Measurements from ENCODE around the gene GPC5. TPM values are rescaled to one million over a fixed set of nuclear protein-coding genes. Genes with fewer than 3 reads are reported as not detected.

GPC5 gene
- total RNA-seq, 4 donors from 2014 or later: 0.47 TPM; not detected in 3

- no peaks in the 10 kb centered on the region for H3K36me3 ChIP-seq
- H3K27ac ChIP-seq: no peak overlapping the region
- no peaks in the 10 kb centered on the region for H3K27me3 ChIP-seq
- TF ChIP-seq CTCF (IDR thresholded peaks at IDR 0.05) (no peak), POLR2A (IDR thresholded peaks at IDR 0.05) (no peak), EP300 (IDR thresholded peaks at IDR 0.05) (no peak), POLR2AphosphoS5 (IDR thresholded peaks at IDR 0.05) (no peak)
- no peak for ATAC-seq
- H3K9me3 ChIP-seq: no peaks in the 10 kb centered on the region
- no peaks in the 10 kb centered on the region for H3K4me1 ChIP-seq
- 73 to 100% methylated on average over 1 to 2 of the region's 2 CpGs for WGBS, 2 donors (ENCODE audit: low coverage in 1 of 2)
- no peak overlapping the region for H3K4me3 ChIP-seq
These were observed 27.9 kb upstream of the GPC5 start for GRCh38 chr13:91370501-91370900.

GRCh38 chr13:91372911-91373310, 25.5 kb upstream of the GPC5 start:
- TF ChIP-seq POLR2AphosphoS5 (IDR thresholded peaks at IDR 0.05) (no peak), CTCF (IDR thresholded peaks at IDR 0.05) (no peak), EP300 (IDR thresholded peaks at IDR 0.05) (no peak), POLR2A (IDR thresholded peaks at IDR 0.05) (no peak)
- ATAC-seq: no peak
- Histone ChIP-seq H3K4me1 (no peaks in the 10 kb centered on the region), H3K36me3 (no peaks in the 10 kb centered on the region), H3K9me3 (no peaks in the 10 kb centered on the region), H3K27ac (no peak overlapping the region), H3K27me3 (no peaks in the 10 kb centered on the region), H3K4me3 (no peak overlapping the region)
- 51 to 80% methylated on average over 1 to 3 of the region's 3 CpGs for WGBS, 2 donors (ENCODE audit: low coverage in 1 of 2)

DNA sequence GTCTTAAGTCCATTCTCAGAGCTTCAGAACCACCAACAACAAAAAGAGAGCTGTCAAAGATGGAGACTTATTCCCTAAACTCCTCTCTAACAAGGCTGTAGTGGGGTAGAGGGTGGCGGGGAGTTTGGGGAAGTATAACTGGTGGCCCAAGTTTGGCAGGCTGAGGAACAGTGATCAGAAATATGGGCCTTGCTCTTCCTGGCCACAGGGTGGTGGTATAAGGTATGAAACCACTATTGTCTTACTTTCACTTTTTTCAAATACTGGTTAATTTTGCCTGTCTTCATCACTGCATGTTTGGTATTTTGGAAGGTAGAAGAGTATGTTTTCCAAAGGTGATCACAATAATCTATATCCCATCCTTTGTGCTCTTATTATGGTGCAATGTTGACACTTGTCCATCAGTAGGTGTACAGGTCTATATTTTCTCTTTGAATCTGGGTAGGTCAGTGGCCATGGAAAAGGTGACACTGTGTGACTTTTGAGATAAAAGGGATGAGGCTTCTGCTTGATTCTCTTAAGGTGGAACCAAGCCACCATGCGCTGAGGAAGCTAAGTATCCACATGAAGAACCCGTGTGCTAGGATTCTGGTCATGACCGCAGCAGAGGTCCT, 23.2 kb upstream of the GPC5 start:
- TF ChIP-seq POLR2A (IDR thresholded peaks at IDR 0.05): no peak
- TF ChIP-seq EP300 (IDR thresholded peaks at IDR 0.05): no peak
- no peak for TF ChIP-seq CTCF (IDR thresholded peaks at IDR 0.05)
- TF ChIP-seq POLR2AphosphoS5 (IDR thresholded peaks at IDR 0.05): no peak
- Histone ChIP-seq H3K9me3 (no peaks in the 10 kb centered on the region), H3K4me3 (no peak overlapping the region), H3K4me1 (no peaks in the 10 kb centered on the region), H3K36me3 (no peaks in the 10 kb centered on the region), H3K27ac (no peak overlapping the region), H3K27me3 (no peaks in the 10 kb centered on the region)
- 90 to 100% methylated on average over 1 to 4 of the region's 4 CpGs for WGBS, 2 donors (ENCODE audit: low coverage in 1 of 2)
- ATAC-seq: no peak

DNA sequence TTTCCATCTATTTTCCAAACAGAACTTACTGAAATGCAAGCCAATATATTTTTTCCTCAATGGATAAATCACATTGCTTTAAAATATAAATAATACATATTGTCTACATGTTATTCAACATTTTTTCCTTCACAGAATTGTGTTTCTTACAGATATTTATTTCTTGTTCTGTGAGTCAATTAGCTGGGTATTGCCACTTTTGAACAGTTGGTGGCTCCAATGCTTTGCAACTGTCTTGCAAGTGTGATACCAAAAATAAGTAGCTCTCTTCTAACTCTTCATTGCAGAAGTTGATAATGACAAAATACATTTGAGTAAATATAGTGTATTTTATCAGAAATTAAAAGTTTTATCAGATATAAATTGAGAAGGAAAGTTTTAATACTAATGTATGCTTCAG, 17.1 kb upstream of the GPC5 start:
- no peak for ATAC-seq
- Histone ChIP-seq H3K4me3 (no peak overlapping the region), H3K27ac (no peak overlapping the region), H3K9me3 (no peaks in the 10 kb centered on the region), H3K27me3 (peaks cover 3% of the 10 kb centered on the region), H3K4me1 (no peaks in the 10 kb centered on the region), H3K36me3 (no peaks in the 10 kb centered on the region)
- TF ChIP-seq POLR2AphosphoS5 (IDR thresholded peaks at IDR 0.05) (no peak), POLR2A (IDR thresholded peaks at IDR 0.05) (no peak), CTCF (IDR thresholded peaks at IDR 0.05) (peak in 1 of 4 experiments; percentile 11), EP300 (IDR thresholded peaks at IDR 0.05) (no peak)

DNA sequence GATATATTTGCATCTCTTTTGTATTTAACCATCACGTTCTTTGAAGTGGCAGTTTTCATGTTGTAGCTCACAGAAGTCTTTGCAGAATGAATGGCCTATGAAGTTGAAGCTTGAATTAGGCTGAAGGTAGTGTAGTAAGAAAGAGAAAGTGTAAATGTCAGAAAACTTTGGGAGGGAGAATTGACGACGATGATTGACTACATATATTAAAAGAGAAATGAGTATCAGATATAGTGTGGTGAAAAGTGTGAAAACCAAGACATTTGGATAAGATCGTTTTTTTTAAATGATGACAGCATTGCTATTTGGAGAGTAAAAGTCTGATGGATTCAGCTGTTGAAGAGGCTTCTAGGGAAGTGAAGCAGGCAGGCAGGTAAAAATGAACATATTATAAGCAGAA, 14.6 kb upstream of the GPC5 start:
- Histone ChIP-seq H3K4me3 (no peak overlapping the region), H3K9me3 (no peaks in the 10 kb centered on the region), H3K4me1 (no peaks in the 10 kb centered on the region), H3K36me3 (no peaks in the 10 kb centered on the region), H3K27ac (no peak overlapping the region), H3K27me3 (peaks cover 19% of the 10 kb centered on the region)
- WGBS, 2 donors (ENCODE audit: low coverage in 1 of 2): 78 to 84% methylated on average over 4 of the region's 4 CpGs
- TF ChIP-seq POLR2A (IDR thresholded peaks at IDR 0.05) (no peak), EP300 (IDR thresholded peaks at IDR 0.05) (no peak), POLR2AphosphoS5 (IDR thresholded peaks at IDR 0.05) (no peak)
- ATAC-seq: no peak
